Measurements from ENCODE around the gene CLK4.

- TF ChIP-seq CTCF (IDR thresholded peaks at IDR 0.05) (no peak), POLR2A (IDR thresholded peaks at IDR 0.05) (no peak)
Observed at GRCh38 chr5:178580271-178580955, 46.4 kb downstream of the CLK4 start.

All from suprapubic skin (tissue), 3 donors.